Suprapubic skin (tissue), 4 donors: ENCODE measurements around the gene RAB6C.
"Not testable (repeated sequence)": the region's sequence is repeated elsewhere in the genome, so short reads cannot be mapped to it uniquely, and the experiment has no call there.

Source experiments
- CTCF ChIP-seq, 2 donors: fragments of 200-600 bp in 1 of 2; fragments of 450-650 bp in 1 of 2; sonication (generic) in 1 of 2; IDR thresholded peaks; one replicate each; pipeline ENCODE4 v1.5.1; 2016 to 2019; ENCODE audit warnings: antibody characterized with exemption in 2 of 2, mild to moderate bottlenecking in 1 of 2, moderate library complexity in 1 of 2
- EP300 ChIP-seq: sonication (generic); formaldehyde crosslinking; IDR thresholded peaks from one replicate; pipeline ENCODE4 v1.6.1; 2017; ENCODE audit warnings: antibody characterized with exemption
- POLR2A ChIP-seq, 2 donors: fragments of 450-650 bp; IDR thresholded peaks; one replicate each; pipeline ENCODE4 v1.6.1; 2017; ENCODE audit warnings: antibody characterized with exemption in 2 of 2, mild to moderate bottlenecking in 2 of 2, moderate library complexity in 2 of 2
- POLR2AphosphoS5 ChIP-seq, 3 donors: sonication (generic); formaldehyde crosslinking; IDR thresholded peaks; one replicate each; pipeline ENCODE4 v1.6.1; 2017; ENCODE audit warnings: antibody characterized with exemption in 3 of 3

- TF ChIP-seq CTCF (IDR thresholded peaks at IDR 0.05); POLR2A (IDR thresholded peaks at IDR 0.05); EP300; POLR2AphosphoS5 (IDR thresholded peaks at IDR 0.05): not testable (repeated sequence)
These were observed 19.3 kb downstream of the RAB6C start for GRCh38 chr2:129998771-129999170.
